NCI-H2227 (cell line): ENCODE results near the gene TREH.
A peak's percentile ranks its signal among the peaks of the same experiment; 100 is the strongest.
"Not testable (repeated sequence)": the region's sequence is repeated elsewhere in the genome, so short reads cannot be mapped to it uniquely, and the experiment has no call there.

ENCODE experiments used
- DNase-seq: peaks from one replicate; lab custom pipeline; 2025; ENCODE audit not compliant: unreplicated experiment; lab: John Stamatoyannopoulos, UW

Gene TREH

GRCh38 chr11:118697346-118697745, 17.9 kb upstream of the TREH start:
- no peak for DNase-seq

GRCh38 chr11:118696673-118697226, 17.3 kb upstream of the TREH start:
- DNase-seq: no peak

GRCh38 chr11:118694771-118695170, 15.3 kb upstream of the TREH start:
- no peak for DNase-seq

GRCh38 chr11:118694185-118694584, 14.7 kb upstream of the TREH start:
- DNase-seq: no peak

GRCh38 chr11:118691926-118692830, 12.7 kb upstream of the TREH start:
- DNase-seq: no peak

- DNase-seq: no peak
These were observed 11.3 kb upstream of the TREH start for GRCh38 chr11:118690553-118691304.

GRCh38 chr11:118689852-118690552, 10.6 kb upstream of the TREH start:
- DNase-seq: peak; percentile 72

GRCh38 chr11:118689503-118689851, 10.0 kb upstream of the TREH start:
- DNase-seq: no peak

GRCh38 chr11:118688851-118689502, 9.5 kb upstream of the TREH start:
- DNase-seq: no peak

GRCh38 chr11:118688339-118688738, 8.9 kb upstream of the TREH start:
- not testable (repeated sequence) for DNase-seq

- no peak for DNase-seq
These were observed 8.5 kb upstream of the TREH start for GRCh38 chr11:118687906-118688305.

- DNase-seq: no peak
These were observed 4.7 kb upstream of the TREH start for GRCh38 chr11:118684187-118684586.

GRCh38 chr11:118682939-118683338, 3.5 kb upstream of the TREH start:
- not testable (repeated sequence) for DNase-seq

GRCh38 chr11:118682372-118682771, 2.9 kb upstream of the TREH start:
- DNase-seq: no peak

GRCh38 chr11:118678908-118679307, 542 bp downstream of the TREH start:
- not testable (repeated sequence) for DNase-seq

GRCh38 chr11:118677977-118678376, 1.5 kb downstream of the TREH start:
- DNase-seq: no peak

- no peak for DNase-seq
These were observed 5.4 kb downstream of the TREH start for GRCh38 chr11:118674082-118674435.

- DNase-seq: no peak
These were observed 5.9 kb downstream of the TREH start for GRCh38 chr11:118673361-118674081.

GRCh38 chr11:118672846-118673245, 6.6 kb downstream of the TREH start:
- no peak for DNase-seq

GRCh38 chr11:118671254-118671653, 8.2 kb downstream of the TREH start:
- no peak for DNase-seq
